H9 (cell line): ENCODE data around the gene RIPK4. TPM values are rescaled to one million over a fixed set of nuclear protein-coding genes. Genes with fewer than 3 reads are reported as not detected.
A peak's percentile ranks its signal among the peaks of the same experiment; 100 is the strongest.

Experiments
- DNase-seq: peaks from one replicate; pipeline ENCODE4 v3.0.0-alpha.2; 2017
- H2AFZ ChIP-seq: one replicate; pipeline ENCODE4 v1.6.1; 2013; ENCODE audit warnings: mild to moderate bottlenecking, low read length, control low read depth, moderate library complexity
- H2AK5ac ChIP-seq: 2 replicates; pipeline ENCODE4 v1.6.1; 2013; ENCODE audit warnings: low read length, control low read depth, mixed read lengths; ENCODE audit not compliant: insufficient read length
- H2BK120ac ChIP-seq: one replicate; pipeline ENCODE4 v1.6.1; 2013; ENCODE audit warnings: low read depth, mild to moderate bottlenecking, low read length, control low read depth, inconsistent platforms; ENCODE audit not compliant: poor library complexity, severe bottlenecking
- H2BK12ac ChIP-seq: 2 replicates; pipeline ENCODE4 v1.6.1; 2013; ENCODE audit warnings: low read length, control low read depth, mixed read lengths, low read depth; ENCODE audit not compliant: insufficient read length
- H2BK15ac ChIP-seq: 2 replicates; pipeline ENCODE4 v1.6.1; 2013; ENCODE audit warnings: low read depth, low read length, control low read depth
- H2BK20ac ChIP-seq: one replicate; pipeline ENCODE4 v1.6.1; 2013; ENCODE audit warnings: low read depth, mild to moderate bottlenecking, low read length, control low read depth, inconsistent platforms; ENCODE audit not compliant: poor library complexity, severe bottlenecking
- H2BK5ac ChIP-seq: 2 replicates; pipeline ENCODE4 v1.6.1; 2013; ENCODE audit warnings: low read length, control low read depth, mixed read lengths; ENCODE audit not compliant: insufficient read length
- H3K14ac ChIP-seq: 2 replicates; pipeline ENCODE4 v1.6.1; 2013; ENCODE audit warnings: low read length, control low read depth; ENCODE audit not compliant: insufficient read depth
- H3K18ac ChIP-seq: 2 replicates; pipeline ENCODE4 v1.6.1; 2013; ENCODE audit warnings: low read depth, mild to moderate bottlenecking, mixed read lengths, low read length, control low read depth; ENCODE audit not compliant: insufficient read length
- H3K23ac ChIP-seq: 2 replicates; pipeline ENCODE4 v1.6.1; 2013; ENCODE audit warnings: low read length, control low read depth, mixed read lengths, low read depth; ENCODE audit not compliant: insufficient read length
- H3K23me2 ChIP-seq: 2 replicates; pipeline ENCODE4 v1.6.1; 2013; ENCODE audit warnings: low read depth, mild to moderate bottlenecking, mixed read lengths, low read length, control low read depth; ENCODE audit not compliant: insufficient read length, poor library complexity, severe bottlenecking
- H3K27ac ChIP-seq: 2 replicates; pipeline ENCODE4 v1.5.1; 2013; ENCODE audit warnings: low read length, control low read depth, mixed read lengths, low read depth; ENCODE audit not compliant: insufficient read length
- H3K27me3 ChIP-seq: 2 replicates; pipeline ENCODE4 v1.6.1; 2013; ENCODE audit warnings: low read length, control low read depth, inconsistent platforms; ENCODE audit not compliant: insufficient read depth
- H3K4ac ChIP-seq: 2 replicates; pipeline ENCODE4 v1.6.1; 2013; ENCODE audit warnings: low read depth, mild to moderate bottlenecking, control low read depth, inconsistent platforms, low read length, moderate library complexity
- H3K4me1 ChIP-seq: 2 replicates; pipeline ENCODE4 v1.6.1; 2013; ENCODE audit warnings: low read length, control low read depth, inconsistent platforms; ENCODE audit not compliant: insufficient read depth
- H3K4me2 ChIP-seq: 2 replicates; pipeline ENCODE4 v1.6.1; 2013; ENCODE audit warnings: low read length, control low read depth, mixed read lengths; ENCODE audit not compliant: insufficient read length, insufficient read depth
- H3K56ac ChIP-seq: 2 replicates; pipeline ENCODE4 v1.6.1; 2013; ENCODE audit warnings: low read depth, mild to moderate bottlenecking, mixed read lengths, low read length, control low read depth; ENCODE audit not compliant: insufficient read length
- H3K79me1 ChIP-seq: 2 replicates; pipeline ENCODE4 v1.6.1; 2013; ENCODE audit warnings: low read depth, mild to moderate bottlenecking, moderate library complexity, low read length, control low read depth, inconsistent platforms; ENCODE audit not compliant: insufficient read depth, poor library complexity, severe bottlenecking
- H3K79me2 ChIP-seq: 2 replicates; pipeline ENCODE4 v1.6.1; 2013; ENCODE audit warnings: low read length, control low read depth, inconsistent platforms; ENCODE audit not compliant: insufficient read depth
- H3K9ac ChIP-seq: 2 replicates; pipeline ENCODE4 v1.6.1; 2013; ENCODE audit warnings: low read length, control low read depth, mixed read lengths; ENCODE audit not compliant: insufficient read length; ENCODE audit errors: extremely low read depth
- H3K9me3 ChIP-seq: one replicate; pipeline ENCODE4 v1.6.1; 2013; ENCODE audit warnings: low read depth, low read length, inconsistent platforms; ENCODE audit not compliant: control insufficient read depth
- H3T11ph ChIP-seq: one replicate; pipeline ENCODE4 v1.6.1; 2013; ENCODE audit warnings: mild to moderate bottlenecking, low read length, control low read depth, inconsistent platforms
- H4K20me1 ChIP-seq: one replicate; pipeline ENCODE4 v1.6.1; 2013; ENCODE audit not compliant: control insufficient read depth, insufficient read length, insufficient read depth
- H4K5ac ChIP-seq: 2 replicates; pipeline ENCODE4 v1.6.1; 2013; ENCODE audit warnings: low read depth, mild to moderate bottlenecking, mixed read lengths, low read length, control low read depth; ENCODE audit not compliant: insufficient read length
- H4K8ac ChIP-seq: replicated peaks from 2 replicates; pipeline ENCODE4 v1.6.1; 2013; ENCODE audit warnings: low read length, control low read depth, mixed read lengths, low read depth; ENCODE audit not compliant: insufficient read length
- H4K91ac ChIP-seq: 2 replicates; pipeline ENCODE4 v1.6.1; 2013; ENCODE audit warnings: low read depth, mild to moderate bottlenecking, moderate library complexity, mixed read lengths, low read length, control low read depth; ENCODE audit not compliant: insufficient read length
- H3K27ac Mint-ChIP-seq, 3 experiments: 2 replicates in 2 of 3; 3 replicates in 1 of 3; pipeline ENCODE4 v1.8.0; 2020 to 2021; ENCODE audit warnings: mixed read lengths in 3 of 3, mild to moderate bottlenecking in 1 of 3, moderate library complexity in 1 of 3
- H3K27me3 Mint-ChIP-seq: 2 replicates; pipeline ENCODE4 v1.8.0; 2021; ENCODE audit warnings: low read depth, mild to moderate bottlenecking, moderate library complexity, mixed read lengths
- H3K36me3 Mint-ChIP-seq, 3 experiments: 2 replicates in 2 of 3; 3 replicates in 1 of 3; pipeline ENCODE4 v1.8.0; 2020 to 2021; ENCODE audit warnings: low read depth in 3 of 3, mixed read lengths in 3 of 3; ENCODE audit not compliant: insufficient read depth in 1 of 3
- H3K4me1 Mint-ChIP-seq, 2 experiments: 2 replicates each; pipeline ENCODE4 v1.8.0; 2020; ENCODE audit warnings: mixed read lengths in 2 of 2
- H3K4me3 Mint-ChIP-seq, 2 experiments: 2 replicates in 1 of 2; 3 replicates in 1 of 2; pipeline ENCODE4 v1.8.0; 2020 to 2021; ENCODE audit warnings: mild to moderate bottlenecking in 2 of 2, mixed read lengths in 2 of 2, moderate library complexity in 1 of 2
- H3K9me3 Mint-ChIP-seq, 2 experiments: 2 replicates in 1 of 2; 3 replicates in 1 of 2; pipeline ENCODE4 v1.8.0; 2020; ENCODE audit warnings: mild to moderate bottlenecking in 2 of 2, mixed read lengths in 2 of 2, moderate library complexity in 1 of 2
- WGBS: extraction: QIAGEN DNeasy Blood & Tissue Kit; methylation state at CpG from one replicate; pipeline ENCODE4 v1.1.7; 2013; ENCODE audit warnings: missing lambda C conversion rate, low lambda C conversion rate, mixed read lengths; ENCODE audit not compliant: insufficient read length; ENCODE audit errors: extremely low coverage; 5-methylcytosine and 5-hydroxymethylcytosine counted together
- total RNA-seq: library from RNA; stranded (reverse); gene quantifications from 2 replicates; pipeline ENCODE4 v1.2.1, GENCODE V29; 2021
- TF ChIP-seq, protein P1 (sequence below): fragments of 200-600 bp; sonication (generic); conservative IDR thresholded peaks from 3 replicates; pipeline ENCODE4 v1.8.0; 2021; ENCODE audit warnings: antibody characterized with exemption, mild to moderate bottlenecking

RIPK4 gene
- total RNA-seq, 1 experiment from 2014 or later, result 2.9 TPM

DNA sequence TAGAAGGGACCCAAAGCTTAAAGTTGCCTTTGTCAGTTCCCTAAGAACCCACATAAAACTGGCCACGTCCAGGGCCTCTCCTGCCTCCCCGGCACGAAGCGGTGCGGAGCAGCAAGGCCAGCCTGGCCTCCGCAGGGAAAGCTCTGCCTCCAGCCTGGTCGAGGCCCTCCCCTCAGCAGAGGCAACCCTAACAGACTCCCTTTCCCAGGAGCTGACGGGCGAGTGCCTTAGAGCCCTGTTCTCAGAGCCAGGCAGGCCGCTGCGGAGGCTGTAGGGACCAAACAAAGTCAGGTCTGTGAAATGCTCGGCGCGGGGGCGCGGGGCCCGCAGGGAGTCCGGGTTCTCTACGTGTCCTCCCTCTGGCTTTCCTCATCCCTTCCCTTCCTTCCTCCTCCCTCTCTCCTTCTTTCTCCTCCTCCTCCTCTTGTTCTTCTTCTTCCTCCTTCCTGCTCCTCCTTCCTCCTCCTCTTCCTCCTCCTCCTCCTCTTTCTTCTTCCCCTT lies 40.7 kb downstream of the RIPK4 start:
- peak overlapping the region; percentile 74 for H3K4me2 ChIP-seq
- H3K4me1 Mint-ChIP-seq, result peaks cover 16 to 45% of the 10 kb centered on the region in 2 experiments

More for the DNA sequence above, 40.7 kb downstream of the RIPK4 start:
- H4K91ac ChIP-seq, result no peak overlapping the region
- H2BK20ac ChIP-seq, result no peak overlapping the region
- H3K4me1 ChIP-seq, result no peaks in the 10 kb centered on the region
- peaks cover 15% of the 10 kb centered on the region; the same call in 1 of the 2 replicates for H3K27me3 ChIP-seq
- H3K9me3 Mint-ChIP-seq, result no peaks in the 10 kb centered on the region; a peak in 2 of 5 replicates
- no peaks in the 10 kb centered on the region for H3K79me1 ChIP-seq
- no CpG with 5 or more reads among the region's 19 CpGs for WGBS
- no peaks in the 10 kb centered on the region for H3K36me3 Mint-ChIP-seq
- H2BK5ac ChIP-seq, result no peak overlapping the region
- peaks cover 4% of the 10 kb centered on the region for H3K27me3 Mint-ChIP-seq
- peak overlapping the region in 1 of 2 experiments; percentile 53; a peak in 1 of 5 replicates for H3K4me3 Mint-ChIP-seq
- H4K5ac ChIP-seq, result no peak overlapping the region
- no peak overlapping the region; the same call in 1 of the 2 replicates for H3K14ac ChIP-seq
- TF ChIP-seq, protein P1, sequence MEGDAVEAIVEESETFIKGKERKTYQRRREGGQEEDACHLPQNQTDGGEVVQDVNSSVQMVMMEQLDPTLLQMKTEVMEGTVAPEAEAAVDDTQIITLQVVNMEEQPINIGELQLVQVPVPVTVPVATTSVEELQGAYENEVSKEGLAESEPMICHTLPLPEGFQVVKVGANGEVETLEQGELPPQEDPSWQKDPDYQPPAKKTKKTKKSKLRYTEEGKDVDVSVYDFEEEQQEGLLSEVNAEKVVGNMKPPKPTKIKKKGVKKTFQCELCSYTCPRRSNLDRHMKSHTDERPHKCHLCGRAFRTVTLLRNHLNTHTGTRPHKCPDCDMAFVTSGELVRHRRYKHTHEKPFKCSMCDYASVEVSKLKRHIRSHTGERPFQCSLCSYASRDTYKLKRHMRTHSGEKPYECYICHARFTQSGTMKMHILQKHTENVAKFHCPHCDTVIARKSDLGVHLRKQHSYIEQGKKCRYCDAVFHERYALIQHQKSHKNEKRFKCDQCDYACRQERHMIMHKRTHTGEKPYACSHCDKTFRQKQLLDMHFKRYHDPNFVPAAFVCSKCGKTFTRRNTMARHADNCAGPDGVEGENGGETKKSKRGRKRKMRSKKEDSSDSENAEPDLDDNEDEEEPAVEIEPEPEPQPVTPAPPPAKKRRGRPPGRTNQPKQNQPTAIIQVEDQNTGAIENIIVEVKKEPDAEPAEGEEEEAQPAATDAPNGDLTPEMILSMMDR, result no peak
- H3K27ac Mint-ChIP-seq, result no peak overlapping the region
- no peaks in the 10 kb centered on the region for H3K9me3 ChIP-seq
- H3K18ac ChIP-seq, result no peak overlapping the region
- H3K56ac ChIP-seq, result no peak overlapping the region
- no peak overlapping the region for H2AFZ ChIP-seq
- H3K23ac ChIP-seq, result no peak overlapping the region
- no peak overlapping the region for H3K27ac ChIP-seq
- H3K4ac ChIP-seq, result no peak overlapping the region
- H4K8ac ChIP-seq, result no peak overlapping the region
- H3K79me2 ChIP-seq, result no peaks in the 10 kb centered on the region
- no peaks in the 10 kb centered on the region for H4K20me1 ChIP-seq
- no peak overlapping the region for H2BK120ac ChIP-seq
- H3K23me2 ChIP-seq, result no peaks in the 10 kb centered on the region
- H3K9ac ChIP-seq, result no peak overlapping the region
- no peak for DNase-seq
- no peak overlapping the region for H3T11ph ChIP-seq
- no peak overlapping the region for H2BK15ac ChIP-seq
- no peak overlapping the region for H2BK12ac ChIP-seq
- no peak overlapping the region for H2AK5ac ChIP-seq
